IMR-90 (cell line): ENCODE results near the gene FOXK2.

Source experiments
- BHLHE40 ChIP-seq: fragments of 150-350 bp; IDR thresholded peaks from 2 replicates; pipeline ENCODE4 v1.6.1; 2016; ENCODE audit warnings: mild to moderate bottlenecking, low read depth, low read length
- CEBPB ChIP-seq: IDR thresholded peaks from 2 replicates; pipeline ENCODE4 v1.6.1; 2012; ENCODE audit warnings: low read depth, low read length, improper control_type of control experiment
- FOS ChIP-seq: fragments of 150-350 bp; IDR thresholded peaks from 2 replicates; pipeline ENCODE4 v1.6.1; 2016; ENCODE audit warnings: low read depth, low read length
- MAZ ChIP-seq: IDR thresholded peaks from 2 replicates; pipeline ENCODE4 v1.6.1; 2012; ENCODE audit warnings: low read depth, mild to moderate bottlenecking, low read length, improper control_type of control experiment, moderate library complexity, borderline replicate concordance
- MXI1 ChIP-seq: IDR thresholded peaks from 2 replicates; pipeline ENCODE4 v1.6.1; 2012; ENCODE audit warnings: low read depth, mild to moderate bottlenecking, low read length, moderate library complexity, borderline replicate concordance
- POLR2A ChIP-seq: IDR thresholded peaks from 2 replicates; pipeline ENCODE4 v1.6.1; 2012; ENCODE audit warnings: mild to moderate bottlenecking, low read depth, low read length
- RFX5 ChIP-seq: IDR thresholded peaks from 2 replicates; pipeline ENCODE4 v1.8.0; 2012; ENCODE audit warnings: low read depth, mild to moderate bottlenecking, low read length, moderate library complexity
- SMC3 ChIP-seq: fragments of 150-350 bp; IDR thresholded peaks from 2 replicates; pipeline ENCODE4 v1.6.1; 2016; ENCODE audit warnings: low read depth, mild to moderate bottlenecking, antibody characterized with exemption, low read length, moderate library complexity
- TF ChIP-seq, protein P1 (sequence below): conservative IDR thresholded peaks from 2 replicates; pipeline ENCODE4 v1.5.1; 2012; ENCODE audit warnings: mild to moderate bottlenecking, low read depth, low read length, improper control_type of control experiment

- no peak for TF ChIP-seq FOS
- TF ChIP-seq, protein P1, sequence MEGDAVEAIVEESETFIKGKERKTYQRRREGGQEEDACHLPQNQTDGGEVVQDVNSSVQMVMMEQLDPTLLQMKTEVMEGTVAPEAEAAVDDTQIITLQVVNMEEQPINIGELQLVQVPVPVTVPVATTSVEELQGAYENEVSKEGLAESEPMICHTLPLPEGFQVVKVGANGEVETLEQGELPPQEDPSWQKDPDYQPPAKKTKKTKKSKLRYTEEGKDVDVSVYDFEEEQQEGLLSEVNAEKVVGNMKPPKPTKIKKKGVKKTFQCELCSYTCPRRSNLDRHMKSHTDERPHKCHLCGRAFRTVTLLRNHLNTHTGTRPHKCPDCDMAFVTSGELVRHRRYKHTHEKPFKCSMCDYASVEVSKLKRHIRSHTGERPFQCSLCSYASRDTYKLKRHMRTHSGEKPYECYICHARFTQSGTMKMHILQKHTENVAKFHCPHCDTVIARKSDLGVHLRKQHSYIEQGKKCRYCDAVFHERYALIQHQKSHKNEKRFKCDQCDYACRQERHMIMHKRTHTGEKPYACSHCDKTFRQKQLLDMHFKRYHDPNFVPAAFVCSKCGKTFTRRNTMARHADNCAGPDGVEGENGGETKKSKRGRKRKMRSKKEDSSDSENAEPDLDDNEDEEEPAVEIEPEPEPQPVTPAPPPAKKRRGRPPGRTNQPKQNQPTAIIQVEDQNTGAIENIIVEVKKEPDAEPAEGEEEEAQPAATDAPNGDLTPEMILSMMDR: no peak
- no peak for TF ChIP-seq POLR2A
- no peak for TF ChIP-seq CEBPB
- no peak for TF ChIP-seq BHLHE40
- no peak for TF ChIP-seq RFX5
- TF ChIP-seq SMC3: no peak
- no peak for TF ChIP-seq MAZ
- no peak for TF ChIP-seq MXI1
Measured at GRCh38 chr17:82650723-82651122, 131.2 kb downstream of the FOXK2 start.
